Right lobe of liver (tissue), 4 donors: ENCODE measurements around the gene SPCS2.
"Not testable (repeated sequence)": the region's sequence is repeated elsewhere in the genome, so short reads cannot be mapped to it uniquely, and the experiment has no call there.

Experiments used
- POLR2A ChIP-seq: fragments of 450-650 bp; IDR thresholded peaks from one replicate; pipeline ENCODE4 v1.6.1; 2017; ENCODE audit warnings: antibody characterized with exemption, mild to moderate bottlenecking
- TF ChIP-seq, protein P1 (sequence below), 4 donors: fragments of 200-600 bp in 3 of 4; fragments of 450-650 bp in 1 of 4; IDR thresholded peaks; one replicate each; pipeline versions ENCODE4 v1.5.1 to v1.8.0; 2016 to 2022; ENCODE audit warnings: antibody characterized with exemption in 4 of 4, mild to moderate bottlenecking in 2 of 4
- donor health status: DM: no; HTN: no; CAD: no.
- donor health status: DM: no; HTN: no; CAD: no.
- donor health status: DM: no; HTN: yes; CAD: no.

DNA sequence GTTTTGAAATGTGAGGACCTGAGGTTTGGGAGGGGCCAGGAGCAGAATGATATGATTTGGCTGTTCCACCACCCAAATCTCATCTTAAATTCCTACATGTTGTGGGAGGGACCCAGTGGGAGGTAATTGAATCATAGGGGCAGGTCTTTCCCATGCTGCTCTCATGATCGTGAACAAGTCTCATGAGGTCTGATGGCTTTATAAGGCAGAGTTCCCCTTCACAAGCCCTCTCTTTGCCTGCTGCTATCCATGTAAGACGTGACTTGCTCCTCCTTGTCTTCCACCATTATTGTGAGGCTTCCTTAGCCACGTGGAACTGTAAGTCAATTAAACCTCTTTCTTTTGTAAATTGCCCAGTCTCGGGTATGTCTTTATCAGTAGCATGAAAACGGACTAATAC is 71.3 kb downstream of the SPCS2 start:
- not testable (repeated sequence) for TF ChIP-seq POLR2A
- TF ChIP-seq, protein P1, sequence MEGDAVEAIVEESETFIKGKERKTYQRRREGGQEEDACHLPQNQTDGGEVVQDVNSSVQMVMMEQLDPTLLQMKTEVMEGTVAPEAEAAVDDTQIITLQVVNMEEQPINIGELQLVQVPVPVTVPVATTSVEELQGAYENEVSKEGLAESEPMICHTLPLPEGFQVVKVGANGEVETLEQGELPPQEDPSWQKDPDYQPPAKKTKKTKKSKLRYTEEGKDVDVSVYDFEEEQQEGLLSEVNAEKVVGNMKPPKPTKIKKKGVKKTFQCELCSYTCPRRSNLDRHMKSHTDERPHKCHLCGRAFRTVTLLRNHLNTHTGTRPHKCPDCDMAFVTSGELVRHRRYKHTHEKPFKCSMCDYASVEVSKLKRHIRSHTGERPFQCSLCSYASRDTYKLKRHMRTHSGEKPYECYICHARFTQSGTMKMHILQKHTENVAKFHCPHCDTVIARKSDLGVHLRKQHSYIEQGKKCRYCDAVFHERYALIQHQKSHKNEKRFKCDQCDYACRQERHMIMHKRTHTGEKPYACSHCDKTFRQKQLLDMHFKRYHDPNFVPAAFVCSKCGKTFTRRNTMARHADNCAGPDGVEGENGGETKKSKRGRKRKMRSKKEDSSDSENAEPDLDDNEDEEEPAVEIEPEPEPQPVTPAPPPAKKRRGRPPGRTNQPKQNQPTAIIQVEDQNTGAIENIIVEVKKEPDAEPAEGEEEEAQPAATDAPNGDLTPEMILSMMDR (IDR thresholded peaks at IDR 0.05), result not testable (repeated sequence)
